Measurements from ENCODE around the gene NEK6. TPM values are rescaled to one million over a fixed set of nuclear protein-coding genes. Genes with fewer than 3 reads are reported as not detected.

Gene NEK6
- total RNA-seq, 1 experiment from 2014 or later = 57.9 TPM

DNA sequence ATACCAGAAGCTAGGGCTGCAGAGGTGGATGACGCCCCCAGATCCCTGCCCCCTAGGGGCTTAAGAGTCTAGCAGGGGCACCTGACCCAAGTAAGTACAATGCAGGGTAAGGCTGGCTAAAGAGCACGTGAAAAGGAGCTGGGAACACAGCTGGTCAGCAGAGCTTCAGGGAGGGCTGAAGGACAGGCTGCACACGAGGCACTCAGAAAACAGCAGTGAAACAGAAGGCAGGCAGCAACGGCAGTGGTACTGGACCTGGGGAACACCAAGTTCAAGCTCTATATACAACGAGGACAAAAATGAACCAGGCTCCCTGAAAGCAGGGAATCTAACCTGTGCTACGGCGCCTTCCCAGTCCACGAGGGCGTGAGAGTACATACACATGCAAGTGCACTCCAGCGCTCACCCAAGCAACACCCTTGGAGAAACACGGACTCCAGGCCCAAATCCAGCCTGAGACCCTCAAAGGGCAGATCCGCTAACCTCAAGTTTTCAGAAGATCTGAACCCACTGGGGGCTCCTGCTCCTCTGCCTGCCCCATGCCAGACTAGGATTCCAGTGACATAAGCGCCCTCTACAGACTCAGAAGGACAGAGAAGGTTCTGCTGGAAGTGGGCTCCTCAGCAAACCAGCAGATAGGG, 100.1 kb downstream of the NEK6 start:
- CTCF ChIA-PET = no interaction called here

DNA sequence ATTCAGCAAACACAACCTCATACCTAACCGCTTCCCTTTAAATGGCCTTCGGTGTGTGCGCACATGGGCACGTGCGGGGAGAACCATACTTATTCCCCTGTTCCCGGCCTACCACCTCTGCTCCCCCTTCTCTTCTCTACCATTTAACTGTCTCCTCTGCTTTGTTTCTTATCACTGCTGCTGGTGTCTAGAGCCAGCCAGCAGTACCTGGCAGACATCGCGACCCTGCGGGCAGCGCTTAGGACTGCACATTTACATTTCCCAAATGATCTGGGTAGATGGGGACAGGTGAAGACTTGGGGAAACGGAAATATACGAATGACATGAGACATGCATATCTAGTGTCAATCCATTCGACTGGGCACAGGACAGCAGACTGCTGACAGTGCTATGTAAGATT, 100.9 kb downstream of the NEK6 start:
- Histone ChIP-seq H3K36me3 (ENCODE audit: low read depth) (peaks cover 6% of the 10 kb centered on the region; the same call in 1 of the 2 replicates), H4K20me1 (ENCODE audit: insufficient read depth) (peaks cover 84% of the 10 kb centered on the region), H3K4me2 (no peak overlapping the region), H3K9me3 (ENCODE audit: insufficient read depth, low read depth) (no peaks in the 10 kb centered on the region), H3K79me2 (ENCODE audit: low read depth) (peaks cover 72% of the 10 kb centered on the region), H3F3A (ENCODE audit: insufficient read depth, low read depth) (peaks cover 14% of the 10 kb centered on the region; the same call in 1 of the 2 replicates), H2AFZ (no peak overlapping the region), H3K4me3 (no peak overlapping the region), H3K4me1 (replicated peaks; ENCODE audit: insufficient read depth) (no peaks in the 10 kb centered on the region), H3K27me3 (ENCODE audit: insufficient read depth, low read depth) (no peaks in the 10 kb centered on the region), H3K9me2 (ENCODE audit: insufficient read depth) (no peaks in the 10 kb centered on the region), H3K27ac (no peak overlapping the region)
- intact Hi-C loops (cut with micrococcal nuclease; ENCODE audit: unreplicated experiment) = no loop called here
- TF ChIP-seq EZH2 (IDR thresholded peaks at IDR 0.05; ENCODE audit: low read depth) (no peak), CTCF (conservative IDR thresholded peaks at IDR 0.05) (no peak)
- ChIA-PET POLR2A (ENCODE audit: unreplicated experiment) (interaction anchor here (0.6 kb wide), 1 partner anchor 12 kb away, joined by 3 read pairs; no protein-coding TSS in a partner anchor), CTCF (no interaction called here)
- DNase-seq = no peak
- no TSS peak for BruUV-seq (replicated peaks)

More for the DNA sequence above, 100.1 kb downstream of the NEK6 start:
- Histone ChIP-seq H3K9me3 (ENCODE audit: insufficient read depth, low read depth) (no peaks in the 10 kb centered on the region), H3K4me3 (no peak overlapping the region), H3K4me2 (no peak overlapping the region), H3F3A (ENCODE audit: insufficient read depth, low read depth) (peaks cover 14% of the 10 kb centered on the region; the same call in 1 of the 2 replicates), H2AFZ (no peak overlapping the region), H4K20me1 (ENCODE audit: insufficient read depth) (peaks cover 81% of the 10 kb centered on the region), H3K4me1 (replicated peaks; ENCODE audit: insufficient read depth) (no peaks in the 10 kb centered on the region), H3K79me2 (ENCODE audit: low read depth) (peaks cover 64% of the 10 kb centered on the region), H3K36me3 (ENCODE audit: low read depth) (peaks cover 6% of the 10 kb centered on the region; the same call in 1 of the 2 replicates), H3K27me3 (ENCODE audit: insufficient read depth, low read depth) (no peaks in the 10 kb centered on the region), H3K9me2 (ENCODE audit: insufficient read depth) (no peaks in the 10 kb centered on the region), H3K27ac (no peak overlapping the region)
- intact Hi-C loops (cut with micrococcal nuclease; ENCODE audit: unreplicated experiment) = no loop called here
- BruUV-seq (replicated peaks) = no TSS peak
- POLR2A ChIA-PET (ENCODE audit: unreplicated experiment) = interaction anchor here (0.6 kb wide), 1 partner anchor 15 kb away, joined by 3 read pairs; no protein-coding TSS in a partner anchor
- no peak for TF ChIP-seq CTCF (conservative IDR thresholded peaks at IDR 0.05)
- TF ChIP-seq EZH2 (IDR thresholded peaks at IDR 0.05; ENCODE audit: low read depth) = no peak
- no peak for DNase-seq

GRCh38 chr9:124359426-124359825, 101.7 kb downstream of the NEK6 start:
- Histone ChIP-seq H3K4me2 (no peak overlapping the region), H3K79me2 (ENCODE audit: low read depth) (peaks cover 80% of the 10 kb centered on the region), H2AFZ (no peak overlapping the region), H3F3A (ENCODE audit: insufficient read depth, low read depth) (peaks cover 8% of the 10 kb centered on the region; the same call in 1 of the 2 replicates), H3K4me1 (replicated peaks; ENCODE audit: insufficient read depth) (no peaks in the 10 kb centered on the region), H4K20me1 (ENCODE audit: insufficient read depth) (peaks cover 87% of the 10 kb centered on the region), H3K27me3 (ENCODE audit: insufficient read depth, low read depth) (no peaks in the 10 kb centered on the region), H3K4me3 (no peak overlapping the region), H3K27ac (no peak overlapping the region), H3K9me2 (ENCODE audit: insufficient read depth) (no peaks in the 10 kb centered on the region), H3K36me3 (ENCODE audit: low read depth) (peaks cover 11% of the 10 kb centered on the region; the same call in 1 of the 2 replicates), H3K9me3 (ENCODE audit: insufficient read depth, low read depth) (no peaks in the 10 kb centered on the region)
- ChIA-PET POLR2A (ENCODE audit: unreplicated experiment) (no interaction called here), CTCF (no interaction called here)
- TF ChIP-seq EZH2 (IDR thresholded peaks at IDR 0.05; ENCODE audit: low read depth) = no peak
- no peak for TF ChIP-seq CTCF (conservative IDR thresholded peaks at IDR 0.05)
- no peak for DNase-seq
- no TSS peak for BruUV-seq (replicated peaks)
- intact Hi-C loops (cut with micrococcal nuclease; ENCODE audit: unreplicated experiment) = no loop called here

Measured in PC-9 (cell line).